ENCODE results near the gene FLACC1.
"Not testable (repeated sequence)": the region's sequence is repeated elsewhere in the genome, so short reads cannot be mapped to it uniquely, and the experiment has no call there.

Gene FLACC1

DNA sequence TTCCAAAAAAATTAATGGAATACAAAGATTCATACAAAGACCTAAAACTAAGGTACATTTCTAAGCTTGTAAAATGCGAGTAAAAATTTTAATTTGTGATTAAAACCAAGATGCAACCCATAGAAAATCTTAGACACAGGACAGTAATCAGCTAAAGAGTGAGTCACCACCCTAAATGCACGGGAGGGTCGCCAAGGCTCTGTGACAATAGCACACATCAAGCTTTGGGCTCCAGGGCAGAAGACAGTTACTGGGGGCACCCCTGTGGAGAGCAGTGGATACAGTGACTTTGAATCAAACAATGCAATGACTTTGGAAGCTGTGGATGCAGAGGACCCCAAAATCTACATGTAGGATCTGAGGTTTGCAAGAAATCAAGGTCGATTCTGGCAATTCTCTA, 7.5 kb downstream of the FLACC1 start:
- no peak for DNase-seq (ENCODE audit: low read depth, low spot score)

DNA sequence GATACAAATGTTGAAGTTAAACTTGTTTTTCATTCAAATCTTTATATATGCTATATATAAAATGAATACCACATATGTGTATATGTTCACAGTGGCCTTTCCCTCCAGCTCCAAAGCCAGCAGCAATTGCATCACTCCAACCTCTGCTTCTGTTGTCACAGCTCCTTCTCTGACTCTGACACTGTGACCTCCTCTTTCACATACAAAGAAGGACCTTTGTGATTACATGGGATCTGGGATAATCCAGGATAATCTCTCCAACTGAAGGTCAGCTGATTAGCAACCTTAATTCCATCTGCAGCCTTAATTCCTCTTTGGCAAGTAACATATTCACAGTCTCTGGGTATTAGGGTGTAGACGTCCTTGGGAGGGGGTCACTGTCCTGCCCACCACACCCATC, 8.4 kb downstream of the FLACC1 start:
- no peak for DNase-seq (ENCODE audit: low read depth, low spot score)

DNA sequence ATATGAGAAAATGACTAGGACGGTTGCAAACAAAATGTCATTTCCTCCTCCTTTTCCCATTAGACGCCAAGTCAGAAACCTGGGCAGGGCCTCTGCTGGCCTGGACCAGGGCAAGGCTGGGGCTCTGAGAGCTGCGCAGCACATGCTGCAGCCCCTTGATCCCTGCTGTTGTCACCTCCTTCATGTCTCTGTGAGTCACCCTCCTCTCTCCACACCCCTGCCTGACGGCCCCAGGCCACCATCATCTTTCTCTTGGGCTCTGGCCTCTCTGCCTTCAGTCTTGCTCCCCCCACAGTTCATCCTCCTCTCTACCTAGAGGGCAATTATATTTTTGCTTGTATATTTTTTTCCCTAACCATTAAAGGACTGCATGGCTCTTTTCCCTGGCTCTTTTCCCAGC, 10.0 kb downstream of the FLACC1 start:
- DNase-seq (ENCODE audit: low read depth, low spot score) = peak; percentile 55

DNA sequence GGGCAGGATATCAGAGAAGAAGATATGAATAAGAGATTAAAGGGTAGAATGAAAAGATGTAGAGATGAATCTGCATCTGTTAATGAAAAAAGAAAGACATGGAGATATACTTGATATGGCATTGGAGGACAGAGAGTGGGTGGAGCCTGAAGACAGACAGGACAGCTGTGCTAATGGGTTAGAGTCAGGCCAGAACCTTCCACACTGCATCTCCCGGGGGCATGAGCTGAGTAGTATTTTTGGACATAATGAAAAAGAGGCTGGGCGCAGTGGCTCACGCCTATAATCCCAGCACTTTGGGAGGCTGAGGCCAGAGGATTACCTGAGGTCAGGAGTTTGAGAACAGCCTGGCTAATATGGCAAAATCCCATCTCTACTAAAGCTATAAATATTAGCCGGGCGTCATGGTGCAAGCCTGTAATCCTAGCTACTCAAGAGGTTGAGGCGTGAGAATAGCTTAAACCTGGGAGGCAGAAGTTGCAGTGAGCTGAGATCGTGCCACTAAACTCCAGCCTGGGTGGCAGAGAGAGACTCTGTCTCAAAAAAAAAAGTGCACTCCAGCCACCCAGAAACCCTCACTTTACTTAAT, 11.4 kb downstream of the FLACC1 start:
- DNase-seq (ENCODE audit: low read depth, low spot score) = no peak

- DNase-seq (ENCODE audit: low read depth, low spot score) = peak; percentile 18
Measured at GRCh38 chr2:201344663-201345366, 12.3 kb downstream of the FLACC1 start.

- no peak for DNase-seq (ENCODE audit: low read depth, low spot score)
Measured at GRCh38 chr2:201343559-201343958, 13.6 kb downstream of the FLACC1 start.

DNA sequence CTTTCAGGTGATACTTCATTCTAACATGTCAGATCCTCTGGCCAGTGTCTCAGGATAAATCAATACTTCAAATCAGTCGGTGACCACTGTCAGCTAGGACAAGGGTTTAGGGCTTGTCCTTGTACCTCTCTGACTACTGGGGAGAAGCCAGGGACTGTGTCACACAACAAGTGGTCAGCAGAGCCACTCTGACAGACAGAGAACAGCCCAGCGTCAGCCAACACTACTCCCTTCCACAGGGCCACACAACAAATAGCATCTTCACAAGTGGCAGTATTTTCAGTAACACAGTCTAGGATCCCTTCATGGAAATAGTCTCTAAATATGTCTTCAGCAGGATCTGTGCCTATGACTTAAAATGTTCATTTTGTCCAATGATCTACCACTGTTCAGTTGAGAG, 14.2 kb downstream of the FLACC1 start:
- no peak for DNase-seq (ENCODE audit: low read depth, low spot score)

DNA sequence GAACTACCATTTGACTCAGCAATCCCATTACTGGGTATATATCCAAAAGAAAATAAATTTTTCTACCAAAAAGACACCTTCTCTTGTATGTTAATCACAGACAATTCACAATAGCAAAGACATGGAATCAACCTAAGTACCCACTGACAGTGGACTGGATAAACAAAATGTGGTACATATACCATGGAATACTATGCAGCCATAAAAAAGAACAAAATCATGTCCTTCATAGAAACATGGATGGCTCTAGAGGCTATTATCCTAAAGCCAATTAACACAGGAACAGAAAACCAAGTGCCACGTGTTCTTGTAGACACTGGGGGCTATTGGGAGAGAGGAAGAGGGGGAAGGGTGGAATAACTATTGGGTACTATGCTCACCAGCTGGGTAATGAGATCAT, 27.7 kb downstream of the FLACC1 start:
- no peak for DNase-seq (ENCODE audit: low read depth, low spot score)

GRCh38 chr2:201327678-201328077, 29.5 kb downstream of the FLACC1 start:
- DNase-seq (ENCODE audit: low read depth, low spot score) = no peak

DNA sequence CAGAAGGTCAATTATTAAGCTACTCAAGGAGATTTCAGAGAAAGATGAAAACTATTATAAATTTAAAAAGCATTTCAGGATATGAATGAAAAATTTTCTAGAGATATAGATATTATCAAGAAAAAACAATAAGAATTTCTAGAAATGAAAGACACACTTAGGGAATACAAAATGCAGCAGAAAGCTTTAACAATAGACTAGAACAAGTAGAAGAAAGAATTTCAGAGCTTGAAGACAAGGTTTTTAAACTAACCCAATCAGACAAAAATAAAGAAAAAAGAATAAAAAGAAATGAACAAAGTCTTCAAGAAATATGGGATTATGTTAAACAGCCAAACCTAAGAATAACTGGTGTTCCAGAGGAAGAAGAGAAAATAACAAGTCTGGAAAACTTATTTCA, 34.4 kb downstream of the FLACC1 start:
- no peak for DNase-seq (ENCODE audit: low read depth, low spot score)

GRCh38 chr2:201320701-201321100, 36.4 kb downstream of the FLACC1 start:
- DNase-seq (ENCODE audit: low read depth, low spot score) = no peak

- DNase-seq (ENCODE audit: low read depth, low spot score) = no peak
Measured at GRCh38 chr2:201320257-201320656, 36.9 kb downstream of the FLACC1 start.

GRCh38 chr2:201319511-201319910, 37.6 kb downstream of the FLACC1 start:
- DNase-seq (ENCODE audit: low read depth, low spot score) = no peak

- no peak for DNase-seq (ENCODE audit: low read depth, low spot score)
Measured at GRCh38 chr2:201313362-201313761, 43.8 kb downstream of the FLACC1 start.

DNA sequence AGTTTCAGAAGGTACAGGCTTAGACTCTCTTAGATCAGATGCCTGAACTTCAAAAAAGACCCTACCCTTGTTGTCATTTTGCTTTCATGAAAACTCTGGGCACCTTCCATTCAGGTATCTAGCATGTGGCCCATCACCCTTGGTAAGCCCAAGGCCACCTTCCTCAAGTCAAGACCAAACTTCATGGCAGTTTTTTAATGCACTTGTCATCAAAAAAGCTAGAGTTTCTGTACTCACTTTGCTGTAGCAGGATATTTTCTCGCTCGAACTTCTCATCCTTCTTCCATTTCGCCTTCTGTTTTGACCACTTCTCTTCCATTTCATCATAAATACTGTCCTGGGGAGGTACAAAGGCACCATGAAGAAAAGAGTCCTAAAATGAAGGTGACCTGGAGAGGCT, 48.2 kb downstream of the FLACC1 start:
- no peak for DNase-seq (ENCODE audit: low read depth, low spot score)

GRCh38 chr2:201307876-201308275, 49.3 kb downstream of the FLACC1 start:
- no peak for DNase-seq (ENCODE audit: low read depth, low spot score)

- not testable (repeated sequence) for DNase-seq (ENCODE audit: low read depth, low spot score)
Measured at GRCh38 chr2:201299929-201300328, 57.2 kb downstream of the FLACC1 start.

DNA sequence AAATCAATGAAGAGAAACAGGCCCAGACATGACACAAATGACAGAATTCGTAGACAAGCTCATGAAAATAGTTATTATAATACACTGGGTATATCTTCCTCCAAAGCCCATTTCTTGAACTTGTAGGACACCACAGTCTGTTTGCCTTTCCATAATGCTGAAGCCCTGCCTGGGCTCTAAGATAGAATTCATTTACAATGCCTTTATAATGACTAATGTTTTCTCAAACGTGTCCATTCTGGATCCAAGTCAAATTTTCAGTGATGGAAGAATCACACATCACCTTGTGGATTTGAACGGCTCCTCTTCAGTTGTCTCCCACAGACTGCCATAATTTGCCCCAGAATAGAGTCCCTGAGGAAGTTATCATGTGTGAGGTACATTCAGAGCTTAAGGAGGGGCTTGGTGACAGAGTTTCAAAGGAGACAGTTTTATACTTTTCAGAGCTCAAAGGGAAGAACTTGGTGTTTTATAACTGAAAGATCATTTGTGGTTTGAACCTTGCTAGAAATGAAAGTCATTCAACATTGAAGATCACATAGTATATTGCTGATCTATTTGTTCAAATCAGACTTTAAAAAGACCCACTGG, 58.6 kb downstream of the FLACC1 start:
- DNase-seq (ENCODE audit: low read depth, low spot score) = no peak

GRCh38 chr2:201290457-201291148, 66.5 kb downstream of the FLACC1 start:
- DNase-seq (ENCODE audit: low read depth, low spot score) = not testable (repeated sequence)

- no peak for DNase-seq (ENCODE audit: low read depth, low spot score)
Measured at GRCh38 chr2:201285499-201285898, 71.6 kb downstream of the FLACC1 start.

GRCh38 chr2:201280191-201281040, 76.7 kb downstream of the FLACC1 start:
- DNase-seq (ENCODE audit: low read depth, low spot score) = no peak

DNA sequence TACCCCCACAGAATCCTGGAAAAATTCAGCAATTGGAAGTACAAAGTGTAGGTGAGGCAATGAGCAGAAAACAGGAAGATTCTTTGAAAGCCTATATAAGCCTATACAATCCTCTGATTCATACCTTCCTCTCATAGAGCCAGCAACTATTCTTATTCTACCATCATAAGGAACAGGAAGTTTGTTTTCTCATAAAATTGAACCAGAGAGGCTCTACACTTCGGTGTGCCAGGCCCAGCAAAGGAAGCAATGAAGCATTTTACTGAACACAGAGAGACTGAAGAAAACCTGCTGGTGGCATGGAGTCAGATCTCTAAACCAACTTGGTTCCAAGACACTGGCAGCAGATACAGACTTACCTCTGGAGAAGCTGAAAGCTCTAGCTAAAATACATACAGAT, 78.1 kb downstream of the FLACC1 start:
- DNase-seq (ENCODE audit: low read depth, low spot score) = no peak
